Left forelimb (tissue), 1 donor: ENCODE data around the gene TTC9C.
"Not testable (repeated sequence)": the region's sequence is repeated elsewhere in the genome, so short reads cannot be mapped to it uniquely, and the experiment has no call there.

ENCODE experiments used
- DNase-seq: peaks from one replicate; pipeline ENCODE4 v3.0.0-alpha.2; 2018; ENCODE audit warnings: low spot score

Gene TTC9C

DNA sequence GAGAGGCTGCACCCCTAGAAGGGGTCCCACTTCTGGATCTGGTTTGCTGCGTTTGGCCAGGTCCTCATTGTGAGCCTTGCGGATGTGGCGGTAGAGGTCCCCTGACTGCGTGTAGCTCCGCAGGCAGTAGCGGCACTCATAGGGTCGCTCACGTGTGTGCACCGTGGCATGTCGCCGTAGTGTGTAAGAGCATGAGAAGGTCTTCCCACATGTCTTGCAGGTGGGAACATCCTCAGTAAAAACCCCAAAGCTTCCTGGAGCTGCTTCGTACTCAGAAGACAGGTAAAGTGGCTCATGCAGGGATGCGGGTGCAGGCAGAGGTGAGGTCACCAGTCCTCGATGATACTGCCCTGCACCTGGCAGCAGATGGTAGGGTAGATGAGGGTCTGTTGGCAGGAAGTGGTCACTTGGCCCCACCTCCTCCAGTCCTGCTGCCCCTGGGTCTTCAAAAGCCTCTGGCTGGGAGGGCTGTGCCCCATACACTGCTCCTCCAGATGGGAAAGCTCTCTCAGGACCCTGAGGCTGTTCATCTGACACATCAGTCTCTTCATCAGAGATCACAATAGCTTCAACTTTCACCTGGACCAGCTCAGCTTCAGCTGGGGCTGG, 24.0 kb downstream of the TTC9C start:
- no peak for DNase-seq

DNA sequence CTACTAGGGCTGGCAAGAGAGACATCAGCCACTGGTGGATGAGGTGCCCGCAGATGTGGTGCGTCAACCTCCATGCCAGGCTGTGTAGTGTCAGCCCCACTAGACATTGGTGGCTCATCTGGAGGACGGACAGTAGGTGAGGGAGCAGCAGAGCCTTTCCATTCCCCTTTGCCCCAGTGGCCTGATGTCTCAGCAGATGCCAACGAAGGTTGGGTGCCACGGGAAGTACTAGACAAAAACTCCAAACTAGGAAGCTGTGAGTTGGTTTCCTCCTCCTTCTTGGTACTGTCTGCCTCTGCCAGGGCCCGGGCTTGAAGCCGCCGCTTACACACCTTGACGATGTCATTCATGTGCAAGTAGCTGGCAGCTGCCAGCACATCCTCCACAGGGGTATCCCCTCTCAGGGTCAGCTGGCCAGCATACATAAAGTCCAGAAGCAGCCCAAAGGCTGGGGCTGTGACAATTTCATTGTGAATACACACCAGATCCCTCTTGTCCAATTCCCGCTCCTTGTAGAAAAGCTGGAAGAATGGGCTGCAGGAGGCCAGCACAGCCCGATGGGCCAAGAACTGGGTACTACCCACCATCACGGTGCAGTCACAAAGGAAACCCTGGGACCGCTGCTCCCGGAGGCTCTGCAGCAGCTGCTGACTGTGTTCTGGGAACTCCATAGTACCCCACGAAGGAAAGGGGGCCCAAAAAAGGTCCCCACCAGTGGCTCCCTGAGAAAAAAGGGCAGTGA, 24.9 kb downstream of the TTC9C start:
- no peak for DNase-seq

DNA sequence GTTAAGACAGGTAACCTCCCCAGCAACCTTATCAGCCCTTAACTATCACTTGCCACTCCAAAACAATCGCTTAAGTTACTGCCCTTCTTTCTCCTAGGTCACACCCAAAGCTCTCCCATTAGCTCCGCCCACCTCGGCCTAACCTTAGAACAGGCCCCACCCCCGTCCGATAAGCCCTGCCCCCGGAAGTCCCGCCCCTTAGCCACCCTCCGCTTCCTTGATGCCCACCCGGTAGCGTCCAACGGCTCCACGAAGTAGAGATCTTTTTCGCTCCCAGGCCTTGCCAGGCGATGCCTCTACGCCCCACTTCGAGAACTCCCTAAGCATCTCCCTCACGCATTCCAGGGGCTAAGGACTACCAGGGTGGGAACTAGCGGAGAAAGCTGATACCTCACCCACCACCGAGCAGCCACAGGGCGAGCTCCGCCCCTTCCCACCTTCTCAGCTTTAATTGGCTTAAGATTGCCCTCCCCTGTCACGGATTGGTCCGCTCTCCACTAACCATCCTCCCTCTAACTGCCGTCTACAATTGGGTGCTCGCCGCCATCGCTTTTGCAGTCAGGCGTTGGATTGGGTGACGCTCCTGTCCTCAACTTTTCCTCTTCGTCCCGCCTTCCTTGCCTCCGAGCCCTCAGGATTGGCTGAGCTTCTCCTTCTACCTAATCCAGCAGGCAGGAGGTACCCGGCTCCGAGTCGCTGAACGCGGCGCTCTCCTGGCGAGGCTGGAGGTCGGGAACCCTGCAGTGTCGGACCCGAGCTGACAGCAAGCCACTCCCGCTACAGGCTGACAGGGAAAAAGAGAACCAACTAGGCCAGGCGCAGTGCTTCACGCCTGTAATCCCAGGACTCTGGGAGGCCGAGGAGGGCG, 25.7 kb downstream of the TTC9C start, which contains the start of gene ZBTB3:
ZBTB3 (minus strand) TSS at position 425 of the 868 bp plus-strand sequence. CDS start 496 bp downstream, outside the sequence.
- DNase-seq = peak; percentile 96

DNA sequence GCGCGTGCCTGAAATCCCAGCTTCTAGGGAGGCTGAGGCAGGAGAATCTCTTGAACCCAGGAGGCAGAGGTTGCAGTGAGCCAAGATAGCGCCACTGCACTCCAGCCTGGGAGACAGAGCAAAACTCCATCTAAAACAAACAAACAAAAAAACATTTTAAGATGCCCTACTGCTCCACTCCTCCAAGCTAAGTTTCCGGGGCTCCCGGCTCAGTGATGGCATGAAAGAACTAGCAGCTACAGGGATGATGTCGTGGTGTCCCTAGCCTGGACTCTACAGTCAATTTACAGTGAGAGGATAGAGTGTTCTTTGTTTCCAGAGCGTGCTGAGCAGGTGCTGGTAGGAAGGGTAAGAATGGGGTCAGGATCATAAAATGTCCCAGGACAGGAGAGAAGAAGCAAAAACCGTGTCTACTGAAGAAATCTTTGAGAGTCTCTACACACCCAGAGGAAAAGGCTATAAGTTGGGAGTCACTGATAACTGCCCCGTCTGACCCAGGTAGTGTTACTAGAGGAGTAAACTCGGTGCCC, 26.9 kb downstream of the TTC9C start:
- no peak for DNase-seq

DNA sequence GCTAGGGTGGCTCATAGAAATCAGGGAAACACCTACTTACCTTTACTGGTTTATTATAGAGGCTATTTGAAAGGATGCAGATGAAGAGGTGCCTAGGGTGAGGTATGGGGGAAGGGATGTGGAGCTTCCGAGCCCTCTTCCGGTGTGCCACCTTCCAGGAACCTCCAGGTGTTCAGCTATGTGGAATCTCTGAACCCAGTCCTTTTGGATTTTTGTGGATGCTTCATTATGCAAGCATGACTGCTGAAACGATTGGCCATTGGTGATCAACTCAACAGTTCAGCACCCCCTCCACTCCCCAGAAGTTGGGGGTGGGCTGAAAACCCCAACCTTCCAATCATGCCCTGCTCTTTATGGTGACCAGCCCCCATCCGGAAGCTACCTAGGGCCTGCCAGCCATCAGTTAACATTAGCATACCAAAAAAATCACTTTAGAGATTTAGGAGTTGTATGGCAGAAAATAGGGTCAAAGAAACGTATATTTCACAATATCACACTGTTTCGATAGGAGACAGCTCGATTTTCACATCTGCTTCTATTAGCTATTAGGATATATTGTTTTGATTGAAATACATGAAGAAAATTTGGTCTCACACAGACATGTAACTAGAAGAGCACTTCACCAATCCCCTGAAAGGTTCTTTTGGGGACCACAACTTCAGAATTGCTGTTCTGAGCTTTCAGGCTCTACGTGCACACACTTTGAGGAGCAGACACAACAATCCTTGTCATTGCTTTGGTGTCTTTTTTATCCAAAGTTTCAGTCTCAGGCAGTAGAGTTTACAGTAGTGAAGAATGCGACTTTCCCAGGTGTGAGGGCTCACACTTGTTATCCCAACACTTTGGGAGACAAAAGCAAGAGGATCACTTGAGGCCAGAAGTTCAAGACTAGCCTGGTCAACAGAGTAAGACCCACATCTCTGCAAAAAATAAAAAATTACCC, 29.8 kb downstream of the TTC9C start:
- DNase-seq = no peak

DNA sequence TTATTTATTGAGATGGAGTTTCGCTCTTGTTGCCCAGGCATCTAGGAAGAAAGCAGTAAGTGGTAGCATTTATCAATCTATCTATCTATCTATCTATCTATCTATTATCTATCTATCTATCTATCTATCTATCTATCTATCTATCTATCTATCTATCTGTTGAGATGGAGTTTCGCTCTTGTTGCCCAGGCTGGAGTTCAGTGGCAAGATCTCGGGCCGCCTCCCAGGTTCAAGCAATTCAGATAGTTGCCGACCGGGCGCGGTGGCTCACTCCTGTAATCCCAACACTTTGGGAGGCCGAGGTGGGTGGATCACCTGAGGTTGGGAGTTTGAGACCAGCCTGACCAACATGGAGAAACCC, 32.6 kb downstream of the TTC9C start:
- DNase-seq = not testable (repeated sequence)

DNA sequence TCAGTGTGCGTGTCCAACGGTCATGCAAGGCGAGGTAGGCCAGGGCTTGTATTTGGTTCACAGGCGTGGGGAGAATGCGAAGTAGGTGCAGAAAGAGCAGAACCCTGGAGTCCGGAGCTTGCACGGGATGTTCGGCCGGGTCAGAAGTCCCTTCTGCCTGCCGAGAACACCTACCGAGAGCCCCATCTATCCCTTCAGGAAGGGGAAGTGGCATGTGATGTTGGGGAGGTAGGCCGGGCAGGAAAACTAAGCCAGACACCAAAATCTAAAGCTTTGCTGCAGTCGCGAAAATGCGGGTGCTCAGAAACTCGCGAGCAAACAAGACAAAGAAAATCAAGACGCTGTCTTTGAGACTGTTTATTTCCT, 42.5 kb downstream of the TTC9C start:
- DNase-seq = peak; percentile 73

DNA sequence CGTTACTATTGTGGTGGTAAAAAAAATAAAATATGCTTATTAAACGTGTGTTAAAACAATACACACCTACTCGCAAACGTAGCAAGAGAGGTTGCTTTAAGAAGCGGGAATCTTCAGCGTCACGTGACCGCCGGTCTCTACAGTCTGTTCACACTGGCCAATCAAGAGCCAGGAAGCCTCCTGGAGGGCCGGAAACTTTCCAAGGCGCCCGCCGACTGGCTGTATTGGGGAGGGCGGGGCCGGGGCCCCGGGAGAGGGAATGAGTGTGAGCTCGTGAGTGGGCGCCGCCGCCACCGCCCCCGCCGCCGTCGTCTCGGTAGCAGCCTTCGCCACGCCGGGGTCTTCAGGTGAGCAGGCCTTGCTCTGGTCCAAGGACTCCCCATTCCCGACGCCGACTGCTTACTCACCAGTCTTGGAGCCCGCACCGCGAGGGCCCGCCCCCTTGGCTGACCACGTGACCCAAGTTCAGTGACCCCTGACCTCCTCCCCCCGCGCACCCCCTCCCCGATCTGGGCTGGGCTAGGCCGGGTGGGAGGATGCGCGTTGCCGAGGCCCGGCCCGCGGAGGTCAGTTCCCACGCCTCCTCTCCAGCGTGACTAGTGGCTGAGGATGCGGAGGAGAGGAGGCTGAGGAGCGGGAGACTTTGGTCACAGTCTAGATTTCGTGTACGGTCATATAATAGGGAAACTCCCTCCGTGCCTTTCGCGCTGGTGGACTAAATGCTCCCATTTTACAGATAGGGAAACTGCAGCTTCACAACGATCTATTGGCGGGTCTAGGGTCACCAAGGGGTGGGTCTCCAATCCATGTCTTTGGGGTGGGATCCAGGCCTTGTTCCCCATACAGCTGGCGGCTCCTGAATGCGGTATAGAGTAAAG, 43.1 kb downstream of the TTC9C start, which contains the start of gene TAF6L:
TAF6L (plus strand) TSS at position 253 of the 878 bp plus-strand sequence. CDS start 4,388 bp downstream, outside the sequence.
- peak; percentile 98 for DNase-seq

DNA sequence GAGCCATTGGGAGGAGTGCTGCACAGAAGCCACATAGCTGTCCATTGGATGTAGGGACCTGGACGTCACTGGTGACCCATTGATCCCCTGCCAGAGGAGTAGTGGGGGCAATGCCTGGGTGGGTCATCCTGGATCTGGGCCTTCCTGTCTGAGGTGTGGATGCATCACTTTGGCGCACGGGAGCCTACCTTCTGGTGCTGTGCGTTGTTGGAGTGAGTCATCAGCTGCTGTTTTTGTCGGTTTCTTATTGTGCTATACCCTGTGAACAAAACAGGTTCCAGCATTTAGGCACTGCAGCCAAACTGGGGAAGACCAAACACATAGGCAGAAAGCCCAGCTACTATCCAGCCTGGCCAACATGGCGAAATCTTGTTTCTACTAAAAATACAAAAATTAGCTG, 46.1 kb downstream of the TTC9C start:
- no peak for DNase-seq

DNA sequence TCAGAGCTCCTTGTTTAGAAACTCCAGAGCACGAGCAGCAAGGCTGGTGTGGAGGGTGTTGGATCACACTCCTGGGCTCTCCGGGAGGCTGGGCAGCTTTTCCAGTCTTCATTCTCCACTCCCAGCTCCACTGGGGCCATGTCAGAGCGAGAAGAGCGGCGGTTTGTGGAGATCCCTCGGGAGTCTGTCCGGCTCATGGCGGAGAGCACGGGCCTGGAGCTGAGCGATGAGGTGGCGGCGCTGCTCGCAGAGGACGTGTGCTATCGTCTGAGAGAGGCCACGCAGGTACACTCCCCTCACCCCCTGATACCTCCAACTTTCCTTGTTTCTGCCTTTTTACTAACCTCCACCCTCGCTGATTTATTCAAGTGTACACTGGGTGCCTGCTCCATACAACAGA, 47.4 kb downstream of the TTC9C start:
- DNase-seq = no peak

DNA sequence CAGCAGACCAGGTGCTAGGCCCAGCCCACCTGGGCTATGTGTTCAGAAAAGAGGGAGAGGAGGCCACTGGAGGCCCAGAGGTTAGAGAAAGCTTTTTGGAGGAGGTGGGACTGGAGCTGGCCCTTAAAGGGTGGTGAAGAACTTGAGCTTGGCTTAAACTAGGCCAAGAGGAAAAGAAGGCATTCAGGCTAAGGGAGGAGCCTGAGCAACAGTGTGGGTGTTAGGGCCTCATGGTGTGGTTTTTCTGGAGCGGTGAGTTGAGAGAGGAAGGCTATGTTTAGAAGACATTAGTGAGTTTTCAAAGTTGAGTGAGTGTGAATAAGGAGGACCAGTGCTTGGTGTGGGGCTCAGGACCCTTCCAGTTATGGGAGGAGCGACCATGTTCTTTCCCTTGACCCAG, 49.1 kb downstream of the TTC9C start:
- no peak for DNase-seq

DNA sequence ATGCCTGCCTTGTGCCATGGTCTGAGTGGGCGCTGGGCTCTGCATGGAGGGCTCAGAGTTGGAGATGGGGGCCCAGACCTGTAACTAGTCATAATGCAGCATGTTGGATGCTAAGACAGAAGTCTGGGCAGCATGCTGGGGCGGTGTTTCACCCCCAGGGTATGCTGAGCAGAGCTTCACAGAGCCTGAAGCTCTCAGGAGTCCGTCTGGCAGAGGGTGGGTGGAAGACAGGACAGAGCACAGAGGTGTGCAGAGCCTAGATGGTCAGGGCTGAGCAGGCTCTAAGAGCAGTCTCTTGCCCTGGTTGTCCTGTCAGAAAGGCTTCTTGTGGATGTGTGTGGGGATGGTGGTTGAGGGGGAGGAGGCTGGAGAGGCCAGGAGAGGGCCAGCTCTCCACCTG, 50.2 kb downstream of the TTC9C start:
- DNase-seq = no peak

DNA sequence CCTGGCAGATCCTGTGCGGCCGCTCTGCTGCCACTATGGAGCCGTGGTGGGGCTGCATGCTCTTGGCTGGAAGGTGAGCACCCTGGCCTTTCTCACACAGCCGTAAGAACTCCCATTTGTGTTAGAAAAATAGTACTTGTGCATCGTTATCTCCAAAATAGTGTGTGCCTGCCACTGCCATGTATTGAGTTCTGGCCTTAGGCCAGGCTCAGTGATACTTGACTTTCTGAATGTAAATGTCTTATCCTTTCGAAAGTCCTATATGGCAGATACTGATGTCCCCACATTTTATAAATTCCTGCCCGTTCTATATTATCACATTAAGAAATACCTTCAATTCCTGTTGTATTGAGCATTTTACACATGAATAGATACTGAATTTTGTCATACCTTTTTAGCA, 54.5 kb downstream of the TTC9C start:
- DNase-seq = no peak

DNA sequence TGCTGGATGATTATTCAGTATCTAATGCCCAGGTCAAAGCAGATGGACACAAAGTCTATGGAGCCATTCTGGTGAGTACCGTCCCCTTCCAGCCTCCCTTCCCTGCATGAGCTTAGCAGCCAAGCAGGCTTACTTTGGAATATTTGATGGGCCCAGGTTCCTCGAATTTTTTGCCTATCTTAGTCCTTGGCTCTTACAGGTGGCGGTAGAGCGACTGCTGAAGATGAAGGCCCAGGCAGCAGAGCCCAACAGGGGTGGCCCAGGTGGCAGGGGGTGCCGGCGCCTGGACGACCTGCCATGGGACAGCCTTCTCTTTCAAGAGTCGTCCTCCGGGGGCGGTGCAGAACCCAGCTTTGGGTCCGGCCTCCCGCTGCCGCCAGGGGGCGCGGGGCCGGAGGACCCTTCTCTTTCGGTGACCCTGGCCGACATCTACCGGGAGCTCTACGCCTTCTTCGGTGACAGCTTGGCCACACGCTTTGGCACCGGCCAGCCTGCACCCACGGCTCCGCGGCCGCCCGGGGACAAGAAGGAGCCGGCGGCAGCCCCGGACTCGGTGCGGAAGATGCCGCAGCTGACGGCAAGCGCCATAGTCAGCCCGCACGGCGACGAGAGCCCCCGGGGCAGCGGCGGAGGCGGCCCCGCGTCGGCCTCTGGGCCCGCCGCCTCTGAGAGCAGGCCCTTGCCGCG, 58.2 kb downstream of the TTC9C start:
- peak; percentile 93 for DNase-seq

DNA sequence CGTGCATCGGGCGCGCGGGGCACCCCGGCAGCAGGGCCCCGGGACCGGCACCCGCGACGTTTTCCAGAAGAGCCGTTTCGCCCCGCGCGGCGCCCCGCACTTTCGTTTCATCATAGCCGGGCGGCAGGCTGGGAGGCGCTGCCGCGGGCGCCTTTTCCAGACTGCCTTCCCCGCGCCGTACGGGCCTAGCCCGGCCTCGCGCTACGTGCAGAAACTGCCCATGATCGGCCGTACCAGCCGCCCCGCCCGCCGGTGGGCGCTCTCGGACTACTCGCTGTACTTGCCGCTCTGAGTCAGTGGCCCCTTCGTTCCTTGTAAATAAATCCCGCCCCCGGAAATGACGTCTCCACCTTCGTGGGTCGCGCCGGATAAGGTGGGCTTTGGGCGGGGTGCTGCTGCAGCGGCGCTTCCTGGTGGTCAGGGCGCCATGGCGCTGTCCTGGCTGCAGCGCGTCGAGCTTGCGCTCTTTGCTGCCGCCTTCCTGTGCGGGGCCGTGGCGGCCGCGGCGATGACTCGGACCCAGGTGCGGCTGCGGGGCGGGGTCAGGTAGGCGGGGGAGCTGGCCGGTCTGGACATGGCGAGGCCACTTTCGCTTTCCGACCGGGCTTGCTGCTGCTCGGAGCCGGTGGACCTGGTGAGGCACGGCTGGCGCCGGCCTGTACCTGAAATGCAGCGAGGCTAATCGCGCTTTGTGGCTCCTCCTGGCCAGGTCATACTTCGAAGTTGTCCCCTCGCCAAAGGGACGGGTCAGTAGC, 58.9 kb downstream of the TTC9C start, which contains the start of gene TMEM179B:
TMEM179B (plus strand) TSS at position 398 of the 755 bp plus-strand sequence; CDS start at position 428, 30 bp downstream.
- peak; percentile 97 for DNase-seq
